ENCODE data around the gene RPS3.

DNA sequence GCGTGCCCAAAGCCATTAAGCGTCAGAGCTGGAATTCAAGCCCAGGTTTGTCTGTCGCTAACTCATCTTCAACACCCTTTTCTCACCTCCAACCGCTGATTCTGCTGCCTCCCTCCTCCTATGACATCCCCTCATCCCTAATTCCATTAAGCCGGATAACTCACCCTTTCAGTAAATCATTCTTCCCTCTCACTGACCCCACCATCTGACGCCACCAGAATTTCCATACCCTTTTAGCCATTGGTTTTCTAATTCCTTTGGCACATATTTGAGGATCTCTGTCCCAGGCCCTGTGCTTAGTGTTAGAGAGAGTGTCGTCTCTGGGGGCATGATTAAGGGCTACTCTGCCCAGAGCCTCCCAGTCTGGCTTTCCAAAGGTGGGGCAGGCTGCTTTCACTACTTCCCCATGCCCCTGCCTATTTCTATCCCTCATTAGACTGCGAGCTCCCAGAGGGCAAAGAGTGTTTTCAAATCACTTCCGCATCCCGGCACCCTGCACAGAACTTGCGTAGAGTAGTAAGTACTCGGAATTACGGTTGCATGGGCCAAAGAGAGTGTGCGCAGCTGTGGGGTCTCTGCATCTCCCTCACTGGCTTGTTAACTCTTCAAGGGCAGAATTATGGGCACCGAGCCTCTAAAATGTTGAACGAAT is 29.8 kb downstream of the RPS3 start:
- TF ChIP-seq, protein P1, sequence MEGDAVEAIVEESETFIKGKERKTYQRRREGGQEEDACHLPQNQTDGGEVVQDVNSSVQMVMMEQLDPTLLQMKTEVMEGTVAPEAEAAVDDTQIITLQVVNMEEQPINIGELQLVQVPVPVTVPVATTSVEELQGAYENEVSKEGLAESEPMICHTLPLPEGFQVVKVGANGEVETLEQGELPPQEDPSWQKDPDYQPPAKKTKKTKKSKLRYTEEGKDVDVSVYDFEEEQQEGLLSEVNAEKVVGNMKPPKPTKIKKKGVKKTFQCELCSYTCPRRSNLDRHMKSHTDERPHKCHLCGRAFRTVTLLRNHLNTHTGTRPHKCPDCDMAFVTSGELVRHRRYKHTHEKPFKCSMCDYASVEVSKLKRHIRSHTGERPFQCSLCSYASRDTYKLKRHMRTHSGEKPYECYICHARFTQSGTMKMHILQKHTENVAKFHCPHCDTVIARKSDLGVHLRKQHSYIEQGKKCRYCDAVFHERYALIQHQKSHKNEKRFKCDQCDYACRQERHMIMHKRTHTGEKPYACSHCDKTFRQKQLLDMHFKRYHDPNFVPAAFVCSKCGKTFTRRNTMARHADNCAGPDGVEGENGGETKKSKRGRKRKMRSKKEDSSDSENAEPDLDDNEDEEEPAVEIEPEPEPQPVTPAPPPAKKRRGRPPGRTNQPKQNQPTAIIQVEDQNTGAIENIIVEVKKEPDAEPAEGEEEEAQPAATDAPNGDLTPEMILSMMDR (IDR thresholded peaks at IDR 0.05 in 4 of 5, conservative IDR thresholded peaks at IDR 0.05 in 1 of 5), result no peak
- no peak for TF ChIP-seq POLR2A (IDR thresholded peaks at IDR 0.05)
